Epidermal melanocyte (primary cell): ENCODE results near the gene SCAMP4.

Source experiments
- DNase-seq: peaks from one replicate; pipeline ENCODE4 v3.0.0; 2011; ENCODE audit warnings: low spot score; ENCODE audit not compliant: insufficient read length

SCAMP4 gene

GRCh38 chr19:1912760-1913505, 7.7 kb downstream of the SCAMP4 start:
- no peak for DNase-seq

- DNase-seq = no peak
These were observed 8.8 kb downstream of the SCAMP4 start for GRCh38 chr19:1913781-1914577.

GRCh38 chr19:1914826-1915341, 9.7 kb downstream of the SCAMP4 start:
- no peak for DNase-seq

GRCh38 chr19:1917146-1917545, 11.9 kb downstream of the SCAMP4 start:
- no peak for DNase-seq

- no peak for DNase-seq
These were observed 12.7 kb downstream of the SCAMP4 start for GRCh38 chr19:1917926-1918325.

GRCh38 chr19:1918975-1919374, 13.8 kb downstream of the SCAMP4 start:
- DNase-seq = no peak

GRCh38 chr19:1920644-1921043, 15.4 kb downstream of the SCAMP4 start:
- DNase-seq = no peak

- no peak for DNase-seq
These were observed 16.1 kb downstream of the SCAMP4 start for GRCh38 chr19:1921326-1921725.

- no peak for DNase-seq
These were observed 16.6 kb downstream of the SCAMP4 start for GRCh38 chr19:1921825-1922224.

GRCh38 chr19:1922803-1923202, 17.6 kb downstream of the SCAMP4 start:
- no peak for DNase-seq

GRCh38 chr19:1923319-1923718, 18.1 kb downstream of the SCAMP4 start:
- no peak for DNase-seq

- no peak for DNase-seq
These were observed 19.2 kb downstream of the SCAMP4 start for GRCh38 chr19:1924320-1924961.

- DNase-seq = no peak
These were observed 20.3 kb downstream of the SCAMP4 start for GRCh38 chr19:1925544-1925943.

GRCh38 chr19:1929021-1929742, 24.0 kb downstream of the SCAMP4 start:
- DNase-seq = peak; percentile 87

- DNase-seq = no peak
These were observed 26.2 kb downstream of the SCAMP4 start for GRCh38 chr19:1931445-1931844.

- no peak for DNase-seq
These were observed 27.2 kb downstream of the SCAMP4 start for GRCh38 chr19:1932395-1932794.

GRCh38 chr19:1933244-1933643, 28.0 kb downstream of the SCAMP4 start:
- DNase-seq = no peak

- no peak for DNase-seq
These were observed 28.7 kb downstream of the SCAMP4 start for GRCh38 chr19:1933942-1934341.

GRCh38 chr19:1935484-1936208, 30.4 kb downstream of the SCAMP4 start:
- DNase-seq = no peak

GRCh38 chr19:1936430-1936829, 31.2 kb downstream of the SCAMP4 start:
- DNase-seq = no peak
